Measurements from ENCODE around the gene XYLT2.
"Not testable (repeated sequence)": the region's sequence is repeated elsewhere in the genome, so short reads cannot be mapped to it uniquely, and the experiment has no call there.

Gene XYLT2

DNA sequence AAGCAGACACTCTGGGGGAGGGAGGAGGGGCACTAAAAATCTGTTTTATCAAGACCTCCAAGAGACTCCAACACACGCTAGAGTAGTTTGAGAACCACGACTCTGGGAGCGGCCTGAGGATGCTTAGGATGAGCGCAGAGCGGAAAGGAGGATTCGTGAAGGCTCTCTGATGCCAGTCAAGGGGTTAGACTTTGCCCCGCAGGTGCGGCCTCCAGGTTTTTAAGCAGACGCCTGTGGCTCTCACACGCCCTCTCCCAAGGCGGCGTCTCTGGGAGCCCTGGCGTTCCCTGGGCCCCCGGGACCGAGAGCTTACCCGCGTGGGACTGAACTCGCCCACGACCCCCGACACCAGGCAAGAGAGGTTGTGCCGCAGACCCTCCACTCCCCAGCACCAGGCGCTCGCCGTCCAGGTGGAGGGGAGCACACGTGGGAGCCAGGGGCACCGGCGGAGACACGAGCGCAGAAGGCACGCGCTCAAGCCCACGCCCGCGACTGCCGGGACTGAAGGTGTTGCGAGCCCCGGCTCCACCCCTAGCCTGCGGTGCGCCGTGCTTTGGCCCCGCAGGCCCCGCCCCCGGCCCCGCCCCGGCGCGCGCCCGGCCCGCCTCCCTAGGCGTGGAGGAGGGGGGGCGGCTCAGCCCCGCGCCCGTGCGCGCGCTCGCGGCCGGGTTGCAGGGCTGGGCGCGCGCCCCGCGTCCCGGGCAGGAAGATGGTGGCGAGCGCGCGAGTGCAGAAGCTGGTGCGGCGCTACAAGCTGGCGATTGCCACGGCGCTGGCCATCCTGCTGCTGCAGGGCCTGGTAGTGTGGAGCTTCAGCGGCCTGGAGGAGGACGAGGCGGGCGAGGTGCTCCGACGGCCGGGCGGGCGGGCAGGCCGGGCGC, at the start of gene XYLT2:
XYLT2 (plus strand) TSS at position 695 of the 881 bp plus-strand sequence; CDS start at position 710, 15 bp downstream.
- peak; percentile 78 for DNase-seq

DNA sequence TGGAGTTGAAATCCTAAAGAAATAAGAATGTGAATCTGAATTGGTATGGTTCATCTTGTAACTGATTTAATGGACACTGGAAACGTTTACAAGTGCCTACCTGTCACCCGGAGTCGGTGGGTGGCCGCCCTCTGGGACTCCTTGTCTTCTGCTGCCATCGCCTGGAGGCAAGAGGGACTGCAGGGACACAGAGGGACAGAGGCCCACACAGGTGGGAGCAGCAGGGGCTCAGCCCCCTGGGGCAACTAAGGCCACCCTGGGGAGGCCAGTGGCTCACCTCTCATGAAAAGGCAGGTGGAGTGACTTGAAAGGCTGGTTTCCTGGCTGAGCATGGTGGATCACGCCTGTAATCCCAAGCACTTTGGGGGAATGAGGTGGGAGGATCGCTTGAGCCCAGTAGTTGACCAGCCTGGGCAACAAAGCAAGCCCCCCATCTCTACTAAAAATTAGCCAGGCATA, 48.5 kb upstream of the XYLT2 start:
- DNase-seq = peak; percentile 36

DNA sequence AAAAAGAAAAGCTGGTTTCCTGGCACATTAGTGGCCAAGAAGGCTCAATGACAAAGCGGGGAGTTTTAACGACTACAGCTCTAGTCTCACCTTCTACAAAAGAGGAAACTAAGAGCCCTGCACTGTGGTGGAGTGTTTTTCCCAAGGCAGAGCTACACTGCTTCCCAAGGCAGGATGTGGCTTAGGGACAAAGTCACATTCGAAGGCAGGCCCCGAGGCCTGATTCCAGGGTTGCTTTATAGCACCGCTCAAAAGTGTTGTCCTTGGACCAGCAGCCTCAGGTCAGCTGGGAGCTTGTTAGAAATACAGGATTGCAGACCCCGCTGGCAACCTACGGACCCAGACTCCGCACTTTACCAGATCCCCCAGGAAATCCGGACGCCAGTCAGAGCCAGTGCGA, 47.9 kb upstream of the XYLT2 start:
- no peak for DNase-seq

DNA sequence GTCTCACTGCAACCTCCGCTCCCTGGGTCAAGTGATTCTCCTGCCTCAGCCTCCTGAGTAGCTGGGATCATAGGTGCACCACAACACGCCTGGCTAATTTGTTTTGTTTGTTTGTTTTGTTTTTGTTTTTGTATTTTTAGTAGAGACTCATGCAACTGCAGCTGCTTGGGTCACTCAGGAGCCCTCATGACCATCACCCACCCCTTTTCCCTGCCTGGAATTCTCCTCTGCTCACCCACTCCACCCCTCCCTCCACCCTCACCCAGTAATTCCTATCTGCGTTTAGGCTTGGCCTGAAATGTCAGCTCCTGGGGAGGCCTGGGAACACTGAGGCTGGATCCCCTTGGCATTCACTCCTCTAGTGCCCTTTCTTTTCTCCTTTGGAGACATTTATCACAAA, 46.1 kb upstream of the XYLT2 start:
- DNase-seq = no peak

DNA sequence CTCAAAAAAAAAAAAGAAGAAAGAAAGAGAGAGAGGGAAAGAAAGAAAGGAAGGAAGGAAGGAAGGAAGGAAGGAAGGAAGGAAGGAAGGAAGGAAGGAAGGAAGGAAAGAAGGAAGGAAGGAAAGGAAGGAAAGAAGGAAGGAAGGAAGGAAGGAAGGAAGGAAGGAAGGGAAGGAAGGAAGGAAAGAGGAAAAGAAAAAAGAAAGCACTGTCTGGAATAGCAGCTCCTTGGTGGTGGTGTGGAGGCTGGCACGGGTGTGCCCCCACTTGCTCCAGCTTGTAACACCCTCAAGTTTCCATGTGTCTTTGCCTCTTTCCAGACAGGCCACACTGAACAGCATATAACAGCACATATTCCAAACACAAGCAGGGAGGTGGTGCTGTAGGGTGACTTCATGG, 45.1 kb upstream of the XYLT2 start:
- DNase-seq = not testable (repeated sequence)

DNA sequence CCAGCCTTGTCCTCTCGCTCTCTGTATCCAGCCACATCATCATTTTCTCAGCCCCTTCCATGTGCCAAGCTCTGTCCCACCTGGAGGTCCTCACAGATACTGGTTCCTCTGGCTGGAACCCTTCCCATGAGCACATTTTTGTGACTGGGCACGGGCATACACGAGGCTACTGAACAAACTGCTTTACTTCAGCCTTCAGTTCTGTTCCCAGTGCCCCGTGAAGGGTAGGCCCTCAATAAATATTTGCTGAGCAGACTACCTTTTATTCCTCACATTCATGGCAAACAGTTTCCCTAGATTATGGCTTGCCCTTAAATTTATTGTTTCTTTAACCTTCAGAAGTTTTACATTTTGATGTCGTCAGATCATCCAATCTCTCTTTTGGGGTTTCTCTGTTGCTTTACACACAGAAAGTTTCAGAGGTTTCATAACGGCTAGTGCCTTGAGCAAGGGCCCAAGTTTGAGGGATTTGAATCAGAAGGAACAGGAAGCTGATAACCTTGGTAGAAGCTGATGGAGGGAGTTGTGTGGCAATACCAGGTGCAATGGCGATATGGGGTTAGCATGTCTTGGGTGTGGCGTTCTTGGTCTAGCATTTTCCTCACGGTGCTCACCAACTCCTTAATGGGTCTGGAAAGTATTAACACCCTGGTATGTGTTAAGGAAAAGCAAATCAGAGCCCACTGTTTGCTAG, 43.9 kb upstream of the XYLT2 start:
- DNase-seq = no peak

DNA sequence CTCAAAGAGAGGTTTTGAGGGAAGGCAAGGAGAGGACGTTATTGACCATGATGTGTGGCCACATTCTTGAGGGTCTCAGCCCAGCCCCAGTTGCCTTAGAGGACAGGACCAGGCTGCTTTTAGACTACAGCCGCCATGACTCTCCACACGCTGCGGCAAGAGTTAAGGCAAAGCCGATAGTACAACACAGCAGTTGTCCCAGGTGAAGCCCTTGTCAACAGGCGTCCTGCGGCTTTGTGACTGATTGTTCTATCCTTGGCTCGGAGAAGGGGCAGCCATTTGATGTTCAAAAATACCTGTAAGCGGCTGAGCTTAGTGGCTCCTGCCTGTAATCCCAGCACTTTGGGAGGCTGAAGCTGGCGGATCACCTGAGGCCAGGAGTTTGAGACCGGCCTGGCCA, 42.9 kb upstream of the XYLT2 start:
- no peak for DNase-seq

DNA sequence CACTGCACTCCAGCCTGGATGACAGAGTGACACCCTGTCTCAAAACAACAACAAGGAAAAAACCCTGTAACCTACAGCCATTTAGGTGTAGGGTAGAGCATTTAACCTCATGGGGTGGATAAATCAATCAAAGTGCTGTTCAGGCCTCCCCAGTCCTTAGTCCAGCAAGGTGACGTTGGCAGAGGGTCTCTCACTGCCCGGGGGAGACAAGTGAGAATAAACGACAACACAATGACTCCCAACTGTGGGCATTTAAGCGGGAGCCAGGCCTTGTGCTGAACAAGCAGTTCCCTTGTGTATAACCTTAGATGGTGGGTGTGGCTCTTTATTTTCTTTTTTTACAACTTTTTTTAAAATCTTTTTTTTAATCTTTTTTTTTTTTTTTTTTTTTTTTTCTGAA, 42.3 kb upstream of the XYLT2 start:
- DNase-seq = no peak

DNA sequence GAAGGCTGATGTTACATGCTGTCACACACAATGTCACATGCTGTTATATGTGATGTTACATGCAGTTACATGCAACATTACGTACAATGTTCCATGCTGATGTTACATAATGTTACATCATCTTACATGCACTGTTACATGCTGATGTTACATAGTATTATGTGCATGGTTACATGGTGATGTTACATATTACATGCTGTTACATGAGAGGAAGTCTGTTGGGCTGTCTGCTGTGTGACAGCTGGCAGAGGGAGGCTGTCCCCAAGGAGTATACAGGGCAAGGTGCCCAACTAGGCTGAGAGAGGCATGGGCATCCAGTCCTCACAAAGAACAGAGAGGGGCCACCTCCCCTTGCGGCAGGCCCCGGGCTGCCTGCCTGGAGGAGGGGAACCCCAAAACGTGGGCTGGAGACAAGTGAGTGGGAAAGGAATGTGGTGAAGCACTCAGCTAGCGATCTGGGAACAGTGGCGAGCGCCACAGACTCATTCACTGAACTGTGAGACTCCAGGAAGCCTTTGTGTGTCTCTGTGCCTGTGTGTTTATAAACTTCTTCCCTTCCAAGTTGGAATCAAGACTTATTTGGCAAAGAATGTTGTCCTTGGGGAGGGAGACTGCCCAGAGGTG, 41.0 kb upstream of the XYLT2 start:
- DNase-seq = no peak

DNA sequence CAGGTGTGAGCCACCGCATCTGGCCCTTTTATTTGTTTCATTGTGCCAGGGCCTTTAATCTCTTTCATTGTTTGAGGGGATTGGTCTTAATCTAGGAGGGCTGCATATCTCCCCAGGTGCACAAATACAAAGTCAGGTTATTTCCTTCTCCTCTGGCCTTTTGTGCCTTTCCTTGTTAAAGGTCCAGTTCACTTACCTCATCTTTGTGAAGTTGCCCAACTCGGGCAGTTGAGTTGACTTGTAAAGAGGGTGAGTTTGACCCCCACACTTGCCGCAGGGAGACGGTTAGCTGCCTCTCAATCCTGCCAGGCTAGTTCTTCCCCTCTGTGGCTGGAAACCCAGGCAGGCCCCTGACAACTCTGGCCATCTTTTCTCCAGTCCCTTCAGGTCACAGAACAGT, 38.3 kb upstream of the XYLT2 start:
- DNase-seq = no peak

DNA sequence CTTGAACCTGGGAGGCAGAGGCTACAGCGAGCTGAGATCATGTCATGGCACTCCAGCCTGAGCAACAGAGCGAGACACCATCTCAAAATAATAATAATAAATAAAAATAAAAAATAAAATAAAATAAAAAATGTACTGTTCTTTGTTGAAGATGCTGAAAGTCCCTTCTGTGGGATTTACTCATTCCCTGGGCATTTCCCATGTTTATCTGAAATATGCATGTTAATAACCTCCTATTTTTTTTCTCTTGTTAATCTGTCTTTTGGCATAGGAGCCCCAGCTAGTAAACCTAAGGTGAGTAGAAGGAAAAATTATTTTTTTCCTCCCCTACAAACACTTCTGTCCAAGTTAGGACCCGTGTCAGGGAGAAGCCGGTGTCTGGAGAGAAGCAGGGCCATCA, 37.3 kb upstream of the XYLT2 start:
- DNase-seq = no peak

DNA sequence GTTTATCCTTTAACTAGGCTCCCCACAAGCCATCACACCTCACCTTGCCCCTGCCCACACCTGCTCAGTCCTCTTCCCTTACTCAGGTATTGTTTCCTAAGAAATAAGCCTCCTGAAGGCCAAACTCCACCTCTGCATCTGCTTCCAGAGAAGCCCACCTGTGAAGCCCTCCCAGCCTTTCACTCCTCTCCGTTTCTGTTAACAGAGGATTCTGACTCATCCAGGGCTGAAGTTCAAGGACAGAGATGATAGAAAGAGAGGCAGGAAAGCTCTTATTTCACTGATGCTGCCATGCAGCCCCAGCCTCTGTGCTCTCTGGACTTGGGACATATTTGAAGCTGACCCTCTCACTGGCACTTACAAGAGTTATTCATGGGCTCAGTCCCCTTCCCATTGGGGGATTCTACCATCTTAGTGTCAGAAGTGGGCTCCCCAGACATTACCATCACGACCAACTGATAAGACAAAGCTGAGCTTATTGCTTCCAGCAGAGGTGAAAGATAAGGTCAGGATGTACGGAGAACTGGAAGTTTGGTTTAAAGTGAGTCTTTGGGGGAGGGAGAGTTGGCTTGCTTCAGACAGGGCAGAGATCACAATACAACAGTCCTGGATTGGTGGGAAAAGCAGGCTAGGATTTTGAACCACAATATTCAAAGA, 35.3 kb upstream of the XYLT2 start:
- no peak for DNase-seq

DNA sequence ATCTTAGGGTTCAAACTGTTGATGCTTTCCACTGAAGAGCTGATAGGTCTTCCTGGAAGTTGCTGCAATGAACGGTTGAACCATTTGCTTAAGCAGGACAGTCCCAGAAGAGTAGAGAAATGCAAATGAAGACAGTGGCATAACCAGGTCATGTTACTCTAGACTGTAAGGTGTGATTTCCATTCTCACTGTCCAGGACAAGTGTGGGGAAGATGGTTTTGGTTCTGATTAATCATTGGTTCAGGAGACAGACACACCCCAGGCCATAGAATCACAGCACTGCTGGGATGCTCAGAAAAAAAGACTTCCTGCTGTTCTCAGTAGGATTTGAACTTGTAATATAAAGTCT, 34.8 kb upstream of the XYLT2 start:
- no peak for DNase-seq

DNA sequence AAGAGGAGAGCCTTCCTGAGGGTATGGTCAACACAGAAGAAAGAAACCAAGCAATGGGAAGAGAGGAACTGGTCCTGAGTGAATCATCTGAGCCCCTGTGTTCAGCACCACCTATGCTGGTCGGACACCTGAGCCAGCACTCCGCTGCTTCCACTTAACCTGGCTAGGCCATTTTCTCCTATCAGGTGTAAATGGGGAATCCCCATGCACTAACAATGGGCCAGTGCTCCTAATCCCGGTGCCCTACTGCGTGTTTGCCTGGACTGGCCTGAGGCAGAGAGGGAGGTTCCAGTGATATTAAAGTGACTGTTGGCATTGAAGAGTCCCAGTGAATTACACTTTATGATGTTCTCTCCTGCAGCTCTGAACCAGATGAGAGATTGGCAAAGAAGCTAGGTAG, 34.4 kb upstream of the XYLT2 start:
- DNase-seq = no peak

DNA sequence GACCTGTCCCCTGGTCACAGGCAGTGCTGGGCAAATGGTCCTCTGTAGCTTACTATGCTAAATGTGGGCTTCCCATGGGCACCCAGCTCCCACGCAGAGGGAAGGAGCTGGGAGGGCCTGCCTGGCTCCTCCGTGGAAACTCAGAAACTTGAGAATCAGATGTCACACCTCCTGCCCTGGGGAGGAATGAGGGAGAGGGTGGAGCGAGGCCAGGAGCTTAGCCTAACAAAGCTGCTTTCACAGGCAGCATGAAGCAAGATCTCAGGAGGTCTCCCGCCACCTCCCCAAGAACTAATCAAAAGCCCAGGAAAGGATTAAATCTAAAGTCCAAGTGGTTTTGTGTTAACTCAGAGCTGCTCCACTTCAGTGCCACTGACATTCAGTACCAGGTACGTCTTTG, 33.6 kb upstream of the XYLT2 start:
- no peak for DNase-seq

DNA sequence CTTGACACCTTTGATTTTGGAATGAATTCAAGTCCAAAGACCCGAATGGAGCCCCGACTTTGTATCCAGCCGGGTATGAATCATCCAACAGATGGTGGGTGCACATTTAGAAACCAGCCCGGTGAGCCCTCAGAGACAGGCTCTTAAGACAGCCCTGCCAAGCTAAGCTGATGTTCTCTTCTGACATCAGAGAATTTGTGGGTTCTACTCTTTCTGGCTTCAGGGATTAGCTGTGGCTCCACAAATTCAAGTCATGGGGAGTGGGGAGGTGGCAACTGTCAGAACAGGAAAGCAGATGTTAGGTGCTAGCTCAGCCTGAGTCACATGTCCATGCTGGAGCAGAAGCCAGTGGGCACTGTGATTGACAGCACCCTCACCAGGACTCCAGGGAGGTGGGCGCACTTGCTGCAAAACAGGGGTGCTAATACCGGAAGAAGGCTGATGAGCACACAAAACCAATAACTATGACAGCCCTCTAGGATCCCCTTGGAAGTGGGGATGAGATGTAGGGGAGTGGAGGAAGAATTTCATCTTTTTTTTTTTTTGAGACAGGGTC, 31.4 kb upstream of the XYLT2 start:
- DNase-seq = no peak

DNA sequence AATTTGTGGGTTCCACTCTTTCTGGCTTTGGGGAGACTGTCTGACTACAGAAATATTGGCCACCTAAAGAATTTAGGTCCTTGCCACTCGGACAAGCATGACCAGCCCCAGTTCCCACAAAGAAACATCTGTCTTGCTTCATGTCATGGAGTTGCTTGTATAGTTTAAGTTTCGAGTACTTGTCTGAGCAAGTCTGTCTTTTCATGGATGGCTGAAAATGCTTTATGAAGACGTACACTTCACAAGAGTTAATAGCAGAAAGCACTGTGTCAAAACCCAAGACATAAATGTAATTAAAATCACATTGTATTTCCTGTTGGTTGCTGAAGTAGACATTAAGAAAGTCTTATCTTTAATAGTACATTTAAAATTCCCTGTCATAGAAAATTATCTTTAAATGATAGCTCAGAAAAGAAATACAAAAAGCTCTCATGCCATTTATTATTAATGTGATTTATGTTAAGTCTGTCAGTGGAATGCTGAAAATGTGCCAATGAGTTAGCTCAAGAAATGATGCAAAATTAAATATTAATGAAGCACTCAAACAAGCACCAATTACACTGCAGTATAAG, 29.8 kb upstream of the XYLT2 start:
- DNase-seq = no peak

DNA sequence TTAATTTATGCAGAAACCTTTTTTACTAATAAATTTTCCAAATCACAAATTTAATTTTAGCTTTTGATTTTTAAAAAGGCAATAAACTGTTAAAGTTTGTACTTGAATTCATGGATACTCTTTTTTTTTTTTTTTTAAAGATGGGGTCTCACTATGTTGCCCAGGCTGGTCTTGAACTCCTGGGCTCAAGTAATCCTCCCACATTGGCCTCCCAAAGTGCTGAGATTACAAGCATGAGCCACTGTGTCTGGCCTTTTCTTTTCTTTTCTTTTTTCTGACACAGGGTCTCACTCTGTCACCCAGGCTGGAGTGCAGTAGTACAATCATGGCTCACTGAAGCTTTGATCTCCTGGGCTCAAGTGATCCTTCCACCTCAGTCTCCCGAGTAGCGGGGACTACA, 29.3 kb upstream of the XYLT2 start:
- not testable (repeated sequence) for DNase-seq

DNA sequence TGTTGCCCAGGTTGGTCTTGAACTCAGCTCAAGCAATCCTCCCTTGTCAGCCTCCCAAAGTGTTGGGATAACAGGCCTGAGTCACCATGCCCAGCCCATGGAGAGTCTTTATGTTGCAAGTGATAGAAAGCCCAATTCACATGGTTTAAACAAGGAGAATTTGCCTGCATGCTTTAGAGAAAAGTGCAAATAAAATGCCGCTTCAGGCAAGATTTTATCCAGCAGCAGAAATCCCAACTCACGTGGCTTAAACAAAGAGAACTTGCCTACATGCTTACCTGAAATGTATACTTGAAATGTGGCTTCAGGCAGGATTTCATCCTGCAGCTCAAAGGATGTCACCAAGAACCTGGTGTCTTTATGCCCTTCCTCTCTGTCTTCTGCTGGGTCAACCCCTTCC, 28.8 kb upstream of the XYLT2 start:
- no peak for DNase-seq

DNA sequence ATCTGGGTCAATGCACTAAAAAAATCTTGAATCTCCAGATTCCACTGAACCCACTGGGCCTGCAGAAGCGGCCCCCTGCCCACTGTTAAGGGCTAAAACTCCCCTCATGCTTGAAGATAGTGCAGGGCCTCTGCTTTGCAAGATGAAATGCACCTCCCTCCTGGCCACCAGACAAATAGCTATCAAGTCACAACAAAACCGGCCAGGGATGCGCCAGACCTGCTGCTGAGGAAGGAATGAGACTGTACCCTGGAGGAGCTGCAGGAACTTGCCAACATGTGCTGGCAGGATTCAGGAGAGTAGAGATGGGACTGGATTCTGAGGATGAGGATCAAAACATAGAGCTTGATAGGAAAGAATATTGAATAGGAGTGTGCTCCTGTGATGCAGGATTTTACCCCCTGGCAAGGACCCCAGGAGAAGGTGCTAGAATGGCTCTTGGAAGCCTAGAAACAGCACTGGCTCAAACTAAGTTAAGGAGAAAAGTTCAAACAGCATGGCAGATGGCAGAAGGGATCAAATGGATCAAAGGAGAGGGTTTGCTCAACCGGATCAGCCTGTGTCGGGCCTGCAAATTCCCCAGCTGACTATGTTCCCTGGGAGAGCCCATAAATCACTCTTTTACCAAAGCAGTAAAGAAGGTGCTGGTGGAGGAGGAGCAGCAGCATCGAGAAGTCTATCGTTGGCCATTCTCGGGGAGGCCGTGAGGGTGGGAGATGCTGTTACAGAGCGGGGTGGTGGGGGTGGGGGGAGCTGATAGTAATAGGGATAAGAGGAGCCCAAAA, 27.2 kb upstream of the XYLT2 start:
- no peak for DNase-seq

DNA sequence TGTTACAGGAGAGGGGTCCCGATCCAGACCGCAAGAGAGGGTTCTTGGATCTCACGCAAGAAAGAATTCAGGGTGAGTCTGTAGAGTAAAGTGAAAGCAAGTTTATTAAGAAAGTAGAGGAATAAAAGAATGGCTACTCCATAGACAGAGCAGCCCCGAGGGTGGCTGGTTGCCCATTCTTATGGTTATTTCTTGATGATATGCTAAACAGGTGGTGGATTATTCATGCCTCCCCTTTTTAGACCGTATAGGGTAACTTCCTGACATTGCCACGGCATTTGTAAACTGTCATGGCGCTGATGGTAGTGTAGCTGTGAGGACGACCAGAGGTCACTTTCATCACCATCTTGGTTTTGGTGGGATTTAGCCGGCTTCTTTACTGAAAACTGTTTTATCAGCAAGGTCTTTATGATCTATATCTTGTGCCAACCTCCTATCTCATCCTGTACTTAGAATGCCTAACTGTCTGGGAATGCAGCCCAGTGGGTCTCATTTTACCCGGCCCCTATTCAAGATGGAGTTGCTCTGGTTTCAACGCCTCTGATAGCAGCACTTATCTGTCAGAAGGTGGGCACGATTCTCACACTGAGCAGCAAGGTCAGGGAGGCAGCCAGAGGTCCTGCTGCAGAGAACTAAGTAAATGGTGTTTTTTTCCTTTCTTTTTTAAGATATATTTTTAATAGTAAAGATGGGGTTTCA, 26.5 kb upstream of the XYLT2 start:
- DNase-seq = no peak

All from KG1 (cell line).